Right renal pelvis (tissue), 4 donors: ENCODE data around the gene DMBX1. TPM values are rescaled to one million over a fixed set of nuclear protein-coding genes. Genes with fewer than 3 reads are reported as not detected.

Experiments
- DNase-seq, 4 donors: peaks; one replicate each; pipeline ENCODE4 v3.0.0-alpha.2; 2013; ENCODE audit warnings: low read depth in 4 of 4, low spot score in 3 of 4, missing footprints in 1 of 4
- polyA plus RNA-seq, 4 donors: library from polyadenylated mRNA; unstranded; fragments of 120-200 nt; gene quantifications; one replicate each; pipeline ENCODE4 v1.2.1, GENCODE V29; 2013; ENCODE audit not compliant: insufficient read length in 4 of 4

The DMBX1 gene
- polyA plus RNA-seq, result under 1 TPM in 2 of 4 donors, not detected in 2; 0.01 to 0.06 TPM

- no peak for DNase-seq
These were observed at the start of gene DMBX1 for GRCh38 chr1:46489638-46490405. Gene DMBX1, plus strand, starts transcription at chr1:46489836. Its CDS starts 17,175 bp downstream, at chr1:46507011.

- no peak for DNase-seq
These were observed 49.2 kb upstream of the DMBX1 start for GRCh38 chr1:46440478-46440877.

- DNase-seq, result peak in 2 of 4 donors; percentile 28 to 52
These were observed 47.1 kb upstream of the DMBX1 start for GRCh38 chr1:46442317-46443161.

GRCh38 chr1:46444466-46444865, 45.2 kb upstream of the DMBX1 start:
- DNase-seq, result no peak

GRCh38 chr1:46445773-46446256, 43.8 kb upstream of the DMBX1 start:
- DNase-seq, result no peak

GRCh38 chr1:46446646-46447498, 42.8 kb upstream of the DMBX1 start:
- DNase-seq, result peak in 3 of 4 donors; percentile 57 to 65 (median 63)

- DNase-seq, result no peak
These were observed 42.0 kb upstream of the DMBX1 start for GRCh38 chr1:46447499-46448108.

GRCh38 chr1:46448109-46448911, 41.3 kb upstream of the DMBX1 start:
- DNase-seq, result no peak

GRCh38 chr1:46449223-46450159, 40.1 kb upstream of the DMBX1 start:
- DNase-seq, result no peak

- no peak for DNase-seq
These were observed 39.5 kb upstream of the DMBX1 start for GRCh38 chr1:46450160-46450517.

- DNase-seq, result no peak
These were observed 37.4 kb upstream of the DMBX1 start for GRCh38 chr1:46451948-46452930.

GRCh38 chr1:46452931-46453325, 36.7 kb upstream of the DMBX1 start:
- DNase-seq, result no peak

- DNase-seq, result no peak
These were observed 36.2 kb upstream of the DMBX1 start for GRCh38 chr1:46453449-46453848.

- DNase-seq, result no peak
These were observed 33.7 kb upstream of the DMBX1 start for GRCh38 chr1:46455951-46456350.

- no peak for DNase-seq
These were observed 33.1 kb upstream of the DMBX1 start for GRCh38 chr1:46456411-46456963.

GRCh38 chr1:46457178-46457577, 32.5 kb upstream of the DMBX1 start:
- DNase-seq, result no peak

GRCh38 chr1:46458190-46458589, 31.4 kb upstream of the DMBX1 start:
- DNase-seq, result no peak
